H9 (cell line): ENCODE results near the gene EPB41L1. TPM values are rescaled to one million over a fixed set of nuclear protein-coding genes. Genes with fewer than 3 reads are reported as not detected.
A peak's percentile ranks its signal among the peaks of the same experiment; 100 is the strongest.

ENCODE experiments used
- DNase-seq: peaks from one replicate; pipeline ENCODE4 v3.0.0-alpha.2; 2017
- H2AFZ ChIP-seq: one replicate; pipeline ENCODE4 v1.6.1; 2013; ENCODE audit warnings: mild to moderate bottlenecking, low read length, control low read depth, moderate library complexity
- H2AK5ac ChIP-seq: 2 replicates; pipeline ENCODE4 v1.6.1; 2013; ENCODE audit warnings: low read length, control low read depth, mixed read lengths; ENCODE audit not compliant: insufficient read length
- H2BK120ac ChIP-seq: one replicate; pipeline ENCODE4 v1.6.1; 2013; ENCODE audit warnings: low read depth, mild to moderate bottlenecking, low read length, control low read depth, inconsistent platforms; ENCODE audit not compliant: poor library complexity, severe bottlenecking
- H2BK12ac ChIP-seq: 2 replicates; pipeline ENCODE4 v1.6.1; 2013; ENCODE audit warnings: low read length, control low read depth, mixed read lengths, low read depth; ENCODE audit not compliant: insufficient read length
- H2BK15ac ChIP-seq: 2 replicates; pipeline ENCODE4 v1.6.1; 2013; ENCODE audit warnings: low read depth, low read length, control low read depth
- H2BK20ac ChIP-seq: one replicate; pipeline ENCODE4 v1.6.1; 2013; ENCODE audit warnings: low read depth, mild to moderate bottlenecking, low read length, control low read depth, inconsistent platforms; ENCODE audit not compliant: poor library complexity, severe bottlenecking
- H2BK5ac ChIP-seq: 2 replicates; pipeline ENCODE4 v1.6.1; 2013; ENCODE audit warnings: low read length, control low read depth, mixed read lengths; ENCODE audit not compliant: insufficient read length
- H3K14ac ChIP-seq: 2 replicates; pipeline ENCODE4 v1.6.1; 2013; ENCODE audit warnings: low read length, control low read depth; ENCODE audit not compliant: insufficient read depth
- H3K18ac ChIP-seq: 2 replicates; pipeline ENCODE4 v1.6.1; 2013; ENCODE audit warnings: low read depth, mild to moderate bottlenecking, mixed read lengths, low read length, control low read depth; ENCODE audit not compliant: insufficient read length
- H3K23ac ChIP-seq: 2 replicates; pipeline ENCODE4 v1.6.1; 2013; ENCODE audit warnings: low read length, control low read depth, mixed read lengths, low read depth; ENCODE audit not compliant: insufficient read length
- H3K23me2 ChIP-seq: 2 replicates; pipeline ENCODE4 v1.6.1; 2013; ENCODE audit warnings: low read depth, mild to moderate bottlenecking, mixed read lengths, low read length, control low read depth; ENCODE audit not compliant: insufficient read length, poor library complexity, severe bottlenecking
- H3K27ac ChIP-seq: 2 replicates; pipeline ENCODE4 v1.5.1; 2013; ENCODE audit warnings: low read length, control low read depth, mixed read lengths, low read depth; ENCODE audit not compliant: insufficient read length
- H3K27me3 ChIP-seq: 2 replicates; pipeline ENCODE4 v1.6.1; 2013; ENCODE audit warnings: low read length, control low read depth, inconsistent platforms; ENCODE audit not compliant: insufficient read depth
- H3K4ac ChIP-seq: 2 replicates; pipeline ENCODE4 v1.6.1; 2013; ENCODE audit warnings: low read depth, mild to moderate bottlenecking, control low read depth, inconsistent platforms, low read length, moderate library complexity
- H3K4me1 ChIP-seq: 2 replicates; pipeline ENCODE4 v1.6.1; 2013; ENCODE audit warnings: low read length, control low read depth, inconsistent platforms; ENCODE audit not compliant: insufficient read depth
- H3K4me2 ChIP-seq: 2 replicates; pipeline ENCODE4 v1.6.1; 2013; ENCODE audit warnings: low read length, control low read depth, mixed read lengths; ENCODE audit not compliant: insufficient read length, insufficient read depth
- H3K56ac ChIP-seq: 2 replicates; pipeline ENCODE4 v1.6.1; 2013; ENCODE audit warnings: low read depth, mild to moderate bottlenecking, mixed read lengths, low read length, control low read depth; ENCODE audit not compliant: insufficient read length
- H3K79me1 ChIP-seq: 2 replicates; pipeline ENCODE4 v1.6.1; 2013; ENCODE audit warnings: low read depth, mild to moderate bottlenecking, moderate library complexity, low read length, control low read depth, inconsistent platforms; ENCODE audit not compliant: insufficient read depth, poor library complexity, severe bottlenecking
- H3K79me2 ChIP-seq: 2 replicates; pipeline ENCODE4 v1.6.1; 2013; ENCODE audit warnings: low read length, control low read depth, inconsistent platforms; ENCODE audit not compliant: insufficient read depth
- H3K9ac ChIP-seq: 2 replicates; pipeline ENCODE4 v1.6.1; 2013; ENCODE audit warnings: low read length, control low read depth, mixed read lengths; ENCODE audit not compliant: insufficient read length; ENCODE audit errors: extremely low read depth
- H3K9me3 ChIP-seq: one replicate; pipeline ENCODE4 v1.6.1; 2013; ENCODE audit warnings: low read depth, low read length, inconsistent platforms; ENCODE audit not compliant: control insufficient read depth
- H3T11ph ChIP-seq: one replicate; pipeline ENCODE4 v1.6.1; 2013; ENCODE audit warnings: mild to moderate bottlenecking, low read length, control low read depth, inconsistent platforms
- H4K20me1 ChIP-seq: one replicate; pipeline ENCODE4 v1.6.1; 2013; ENCODE audit not compliant: control insufficient read depth, insufficient read length, insufficient read depth
- H4K5ac ChIP-seq: 2 replicates; pipeline ENCODE4 v1.6.1; 2013; ENCODE audit warnings: low read depth, mild to moderate bottlenecking, mixed read lengths, low read length, control low read depth; ENCODE audit not compliant: insufficient read length
- H4K8ac ChIP-seq: replicated peaks from 2 replicates; pipeline ENCODE4 v1.6.1; 2013; ENCODE audit warnings: low read length, control low read depth, mixed read lengths, low read depth; ENCODE audit not compliant: insufficient read length
- H4K91ac ChIP-seq: 2 replicates; pipeline ENCODE4 v1.6.1; 2013; ENCODE audit warnings: low read depth, mild to moderate bottlenecking, moderate library complexity, mixed read lengths, low read length, control low read depth; ENCODE audit not compliant: insufficient read length
- H3K27ac Mint-ChIP-seq, 3 experiments: 2 replicates in 2 of 3; 3 replicates in 1 of 3; pipeline ENCODE4 v1.8.0; 2020 to 2021; ENCODE audit warnings: mixed read lengths in 3 of 3, mild to moderate bottlenecking in 1 of 3, moderate library complexity in 1 of 3
- H3K27me3 Mint-ChIP-seq: 2 replicates; pipeline ENCODE4 v1.8.0; 2021; ENCODE audit warnings: low read depth, mild to moderate bottlenecking, moderate library complexity, mixed read lengths
- H3K36me3 Mint-ChIP-seq, 3 experiments: 2 replicates in 2 of 3; 3 replicates in 1 of 3; pipeline ENCODE4 v1.8.0; 2020 to 2021; ENCODE audit warnings: low read depth in 3 of 3, mixed read lengths in 3 of 3; ENCODE audit not compliant: insufficient read depth in 1 of 3
- H3K4me1 Mint-ChIP-seq, 2 experiments: 2 replicates each; pipeline ENCODE4 v1.8.0; 2020; ENCODE audit warnings: mixed read lengths in 2 of 2
- H3K4me3 Mint-ChIP-seq, 2 experiments: 2 replicates in 1 of 2; 3 replicates in 1 of 2; pipeline ENCODE4 v1.8.0; 2020 to 2021; ENCODE audit warnings: mild to moderate bottlenecking in 2 of 2, mixed read lengths in 2 of 2, moderate library complexity in 1 of 2
- H3K9me3 Mint-ChIP-seq, 2 experiments: 2 replicates in 1 of 2; 3 replicates in 1 of 2; pipeline ENCODE4 v1.8.0; 2020; ENCODE audit warnings: mild to moderate bottlenecking in 2 of 2, mixed read lengths in 2 of 2, moderate library complexity in 1 of 2
- CTCF ChIP-seq: fragments of 200-600 bp; sonication (generic); conservative IDR thresholded peaks from 3 replicates; pipeline ENCODE4 v1.8.0; 2021; ENCODE audit warnings: antibody characterized with exemption, mild to moderate bottlenecking
- WGBS: extraction: QIAGEN DNeasy Blood & Tissue Kit; methylation state at CpG from one replicate; pipeline ENCODE4 v1.1.7; 2013; ENCODE audit warnings: missing lambda C conversion rate, low lambda C conversion rate, mixed read lengths; ENCODE audit not compliant: insufficient read length; ENCODE audit errors: extremely low coverage; 5-methylcytosine and 5-hydroxymethylcytosine counted together
- total RNA-seq: library from RNA; stranded (reverse); gene quantifications from 2 replicates; pipeline ENCODE4 v1.2.1, GENCODE V29; 2021

The EPB41L1 gene
- total RNA-seq, 1 experiment from 2014 or later, result 31.1 TPM

- Histone ChIP-seq H3K23me2 (no peaks in the 10 kb centered on the region), H3K79me2 (no peaks in the 10 kb centered on the region; the same call in 1 of the 2 replicates), H3T11ph (no peak overlapping the region), H3K4ac (no peak overlapping the region), H2AFZ (no peak overlapping the region), H2BK5ac (no peak overlapping the region), H2BK20ac (no peak overlapping the region), H4K5ac (no peak overlapping the region), H3K18ac (no peak overlapping the region), H3K4me1 (0 out of 2 replicates have a peak, but pooled peaks cover 5% of the 10 kb centered on the region), H2BK15ac (no peak overlapping the region), H3K9me3 (no peaks in the 10 kb centered on the region), H3K27ac (no peak overlapping the region), H3K14ac (no peak overlapping the region), H4K8ac (no peak overlapping the region), H3K56ac (no peak overlapping the region), H3K4me2 (no peak overlapping the region), H4K20me1 (no peaks in the 10 kb centered on the region), H2BK12ac (no peak overlapping the region), H3K23ac (no peak overlapping the region), H2AK5ac (no peak overlapping the region), H4K91ac (no peak overlapping the region), H3K9ac (no peak overlapping the region), H3K27me3 (no peaks in the 10 kb centered on the region), H3K79me1 (no peaks in the 10 kb centered on the region), H2BK120ac (no peak overlapping the region)
- Mint-ChIP-seq H3K4me1 (peaks cover 4% of the 10 kb centered on the region in 2 experiments; a peak in 3 of 4 replicates), H3K27ac (peak overlapping the region in 2 of 3 experiments; percentile 22 to 62; a peak in 4 of 7 replicates), H3K27me3 (no peaks in the 10 kb centered on the region), H3K9me3 (no peaks in the 10 kb centered on the region), H3K36me3 (peaks cover 11 to 46% (median 40%) of the 10 kb centered on the region in 3 experiments; a peak in 6 of 7 replicates), H3K4me3 (no peak overlapping the region)
- no peak for DNase-seq
- WGBS, result no CpG with 5 or more reads among the region's 3 CpGs
- no peak for TF ChIP-seq CTCF
Measured at GRCh38 chr20:36252511-36252910, 98.0 kb downstream of the EPB41L1 start.
